Ectodermal cell (in vitro differentiated cells): ENCODE results near the gene IL23R.
"Not testable (repeated sequence)": the region's sequence is repeated elsewhere in the genome, so short reads cannot be mapped to it uniquely, and the experiment has no call there.

ENCODE experiments used
- H3K27ac ChIP-seq: 2 replicates; pipeline ENCODE4 v1.7.0; 2013; ENCODE audit warnings: mild to moderate bottlenecking, low read depth, low read length; ENCODE audit not compliant: insufficient read depth, poor library complexity, severe bottlenecking
- H3K27me3 ChIP-seq: 2 replicates; pipeline ENCODE4 v1.7.0; 2013; ENCODE audit warnings: mild to moderate bottlenecking, low read length; ENCODE audit not compliant: insufficient read depth, control insufficient read depth, poor library complexity, severe bottlenecking
- H3K36me3 ChIP-seq: one replicate; pipeline ENCODE4 v1.7.0; 2013; ENCODE audit warnings: low read length; ENCODE audit not compliant: control insufficient read depth, insufficient read depth
- H3K4me1 ChIP-seq: one replicate; pipeline ENCODE4 v1.7.0; 2013; ENCODE audit warnings: low read length; ENCODE audit not compliant: control insufficient read depth, insufficient read depth
- H3K4me3 ChIP-seq: 2 replicates; pipeline ENCODE4 v1.7.0; 2013; ENCODE audit warnings: low read depth, low read length, control low read depth; ENCODE audit not compliant: insufficient read depth
- H3K9me3 ChIP-seq: 2 replicates; pipeline ENCODE4 v1.7.0; 2013; ENCODE audit warnings: mild to moderate bottlenecking, low read length, moderate library complexity; ENCODE audit not compliant: control insufficient read depth
- WGBS, 2 experiments: methylation state at CpG; one replicate each; pipeline ENCODE4 v1.1.7; 2013; ENCODE audit warnings: missing lambda C conversion rate in 2 of 2; 5-methylcytosine and 5-hydroxymethylcytosine counted together

IL23R gene

DNA sequence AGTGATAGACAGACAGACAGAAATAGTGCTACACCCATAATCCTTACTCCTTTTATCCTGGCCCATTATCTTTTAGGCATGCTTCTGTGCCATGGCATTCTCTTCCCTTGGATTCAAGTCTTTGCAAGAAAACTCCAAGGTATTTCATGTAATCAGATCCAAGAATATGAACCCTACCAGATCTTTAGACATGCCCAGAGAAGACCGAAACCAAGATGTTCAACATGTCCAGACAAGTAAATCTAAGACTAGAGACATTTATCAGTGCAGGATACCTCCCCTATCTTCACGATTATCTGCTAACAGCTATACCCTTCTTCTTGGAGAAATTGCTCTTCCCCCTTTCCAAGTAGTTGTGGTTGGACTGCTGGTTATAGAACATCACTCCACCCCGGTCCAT, 19.7 kb upstream of the IL23R start:
- WGBS, 2 experiments = 91 to 96% methylated on average over 3 of the region's 3 CpGs
- Histone ChIP-seq H3K27me3 (no peaks in the 10 kb centered on the region), H3K4me3 (no peak overlapping the region)

DNA sequence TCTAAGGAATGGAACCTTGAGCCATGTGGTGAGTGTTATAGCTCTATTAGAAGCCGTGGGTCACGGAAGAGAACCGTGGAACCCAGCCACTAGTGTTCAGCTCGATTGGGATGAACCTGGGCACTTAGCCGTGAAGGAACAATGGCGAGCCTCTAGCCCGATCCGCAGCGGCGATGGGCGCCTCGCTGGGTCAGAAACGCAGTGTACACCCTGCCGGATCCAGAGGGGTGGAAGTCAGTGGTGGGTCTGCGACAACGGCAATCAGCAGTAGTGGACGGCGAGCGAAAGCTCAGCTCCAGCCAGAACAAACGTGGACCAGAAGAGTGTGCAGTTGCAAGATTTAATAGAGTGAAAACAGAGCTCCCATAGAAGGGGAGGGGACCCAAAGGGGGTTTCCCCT, 18.3 kb upstream of the IL23R start:
- WGBS, 2 experiments = 95 to 97% methylated on average over 20 of the region's 20 CpGs

More for the DNA sequence above, 19.7 kb upstream of the IL23R start:
- no peaks in the 10 kb centered on the region for H3K36me3 ChIP-seq
- H3K4me1 ChIP-seq = no peaks in the 10 kb centered on the region
- no peaks in the 10 kb centered on the region for H3K9me3 ChIP-seq
- no peak overlapping the region for H3K27ac ChIP-seq

DNA sequence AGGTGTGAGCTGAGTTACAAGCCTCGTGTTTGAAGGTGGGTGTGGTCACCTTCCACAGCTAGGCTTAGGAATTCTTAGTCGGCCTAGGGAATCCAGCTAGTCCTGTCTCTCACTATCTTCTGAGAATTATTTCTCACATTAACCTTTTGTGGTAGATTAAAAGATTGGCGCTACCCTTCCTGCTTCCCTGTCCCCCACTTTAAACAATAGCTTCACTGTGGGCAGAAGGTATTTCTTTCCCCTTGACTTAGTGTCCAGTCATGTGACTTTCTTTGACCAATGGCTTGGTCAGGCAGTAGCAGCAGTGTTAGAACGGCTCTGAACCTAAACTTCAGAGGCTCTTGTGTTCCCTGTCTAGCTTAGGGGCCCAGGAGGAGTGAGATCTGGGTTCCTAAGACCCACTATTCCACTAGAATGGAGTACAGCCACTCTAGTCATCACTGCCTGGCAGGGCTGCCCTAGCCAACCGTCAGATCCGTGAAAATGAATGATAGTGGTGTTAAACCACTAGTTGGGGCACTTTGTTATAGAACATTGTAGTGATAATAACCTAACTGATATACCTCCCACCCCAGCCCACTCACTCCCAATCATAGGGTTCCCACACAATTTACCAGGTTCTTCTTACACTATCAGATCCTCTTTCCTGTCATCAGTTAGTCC, 17.6 kb upstream of the IL23R start:
- Histone ChIP-seq H3K4me1 (no peaks in the 10 kb centered on the region), H3K27me3 (no peaks in the 10 kb centered on the region), H3K27ac (no peak overlapping the region), H3K9me3 (no peaks in the 10 kb centered on the region), H3K36me3 (no peaks in the 10 kb centered on the region), H3K4me3 (no peak overlapping the region)
- WGBS, 2 experiments = 70 to 72% methylated on average over 5 to 6 of the region's 6 CpGs

More for the DNA sequence above, 18.3 kb upstream of the IL23R start:
- H3K4me1 ChIP-seq, H3K4me3 ChIP-seq, H3K27me3 ChIP-seq, H3K36me3 ChIP-seq, H3K27ac ChIP-seq, H3K9me3 ChIP-seq: not testable (repeated sequence)

DNA sequence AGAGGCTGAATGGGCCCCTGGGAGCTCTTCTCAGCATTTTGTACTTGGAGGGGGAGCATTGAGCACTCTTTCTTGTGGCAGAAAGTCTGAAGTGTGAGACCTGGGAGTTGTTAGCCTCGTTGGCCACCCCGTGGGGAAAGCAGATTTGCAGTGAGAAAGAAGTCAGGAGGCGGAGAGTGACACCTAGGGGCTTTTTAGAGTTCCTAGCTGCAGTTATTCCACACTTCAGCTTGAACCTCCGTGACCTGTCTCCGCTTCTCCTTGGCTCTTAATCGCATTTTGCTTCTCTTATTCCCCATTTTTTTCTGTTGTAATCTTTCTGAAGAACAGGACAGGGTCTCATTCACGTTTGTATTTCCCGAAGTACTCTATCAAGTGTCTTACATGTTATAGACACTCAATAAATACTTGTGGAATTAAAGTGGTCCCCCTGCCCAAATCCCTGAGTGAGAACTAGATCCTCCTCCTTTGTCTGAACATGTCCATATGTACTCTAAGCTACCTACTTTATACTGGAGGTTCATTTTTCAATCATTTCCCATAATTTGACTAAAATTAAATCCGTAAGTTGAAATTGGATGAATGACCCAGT, 17.0 kb upstream of the IL23R start:
- 12 to 23% methylated on average over 7 to 9 of the region's 9 CpGs for WGBS, 2 experiments

DNA sequence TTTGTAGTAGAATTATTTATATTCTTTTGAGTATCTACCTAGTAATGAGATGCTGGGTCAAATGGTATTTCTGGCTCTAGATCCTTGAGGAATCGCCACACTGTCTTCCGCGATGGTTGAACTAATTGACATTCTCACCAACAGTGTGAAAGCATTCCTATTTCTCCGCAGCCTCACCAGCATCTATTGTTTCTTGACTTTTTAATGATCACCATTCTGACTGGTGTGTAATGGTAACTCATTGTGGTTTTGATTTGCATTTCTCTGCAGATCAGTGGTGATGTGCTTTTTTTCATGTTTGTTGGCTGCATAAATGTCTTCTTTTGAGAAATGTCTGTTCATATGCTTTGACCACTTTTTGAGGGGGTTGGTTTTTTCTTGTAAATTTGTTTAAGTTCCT, 15.3 kb upstream of the IL23R start:
- Histone ChIP-seq H3K9me3 (no peaks in the 10 kb centered on the region), H3K4me3 (no peak overlapping the region), H3K27me3 (no peaks in the 10 kb centered on the region), H3K4me1 (no peaks in the 10 kb centered on the region), H3K27ac (no peak overlapping the region), H3K36me3 (no peaks in the 10 kb centered on the region)
- WGBS, 2 experiments = 92 to 94% methylated on average over 4 of the region's 4 CpGs

More for the DNA sequence above, 17.0 kb upstream of the IL23R start:
- no peak overlapping the region for H3K4me3 ChIP-seq
- no peak overlapping the region for H3K27ac ChIP-seq
- H3K36me3 ChIP-seq = no peaks in the 10 kb centered on the region
- no peaks in the 10 kb centered on the region for H3K4me1 ChIP-seq
- no peaks in the 10 kb centered on the region for H3K27me3 ChIP-seq
- H3K9me3 ChIP-seq = no peaks in the 10 kb centered on the region

DNA sequence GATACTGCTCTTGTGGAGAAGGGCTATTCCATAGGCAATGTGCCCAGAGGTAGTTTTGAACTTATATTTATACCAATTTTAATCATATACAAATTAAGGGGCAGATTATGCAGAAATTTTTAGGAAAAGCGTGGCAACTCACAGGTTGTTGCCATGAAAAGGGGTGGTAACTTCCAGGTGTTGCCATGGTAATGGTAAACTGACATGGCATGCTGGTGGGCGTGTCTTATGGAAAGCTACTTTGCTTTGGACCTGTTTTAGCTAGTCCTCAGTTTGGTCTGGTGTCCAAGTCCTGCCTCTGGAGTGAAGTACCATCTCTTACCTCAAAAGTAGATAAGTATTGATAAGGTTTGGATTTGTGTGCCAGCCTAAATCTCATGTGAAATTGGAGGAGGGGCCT, 7.9 kb upstream of the IL23R start:
- Histone ChIP-seq H3K27me3 (no peaks in the 10 kb centered on the region), H3K4me3 (no peak overlapping the region), H3K27ac (no peak overlapping the region), H3K9me3 (no peaks in the 10 kb centered on the region), H3K4me1 (no peaks in the 10 kb centered on the region), H3K36me3 (no peaks in the 10 kb centered on the region)
- 84 to 87% methylated on average over 2 of the region's 2 CpGs for WGBS, 2 experiments

DNA sequence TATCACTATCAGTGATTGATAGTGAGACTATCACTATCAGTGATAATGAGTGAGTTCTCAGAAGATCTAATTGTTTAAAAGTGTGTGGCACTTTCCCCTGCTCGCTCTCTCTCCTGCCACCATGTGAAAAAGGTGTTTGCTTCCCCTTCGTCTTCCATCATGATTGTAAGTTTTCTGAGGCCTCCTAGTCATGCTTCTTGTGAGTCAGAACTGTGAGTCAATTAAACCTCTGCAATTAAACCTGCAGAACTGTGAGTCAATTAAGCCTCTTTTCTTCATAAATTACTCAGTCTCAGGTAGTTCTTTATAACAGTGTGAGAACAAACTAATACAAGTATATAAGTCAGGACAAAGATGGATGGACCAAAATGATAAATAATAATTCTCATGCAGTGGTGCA, 7.0 kb upstream of the IL23R start:
- no peaks in the 10 kb centered on the region for H3K9me3 ChIP-seq
- no peaks in the 10 kb centered on the region for H3K36me3 ChIP-seq
- 80 to 86% methylated on average over 2 of the region's 2 CpGs for WGBS, 2 experiments
- no peak overlapping the region for H3K27ac ChIP-seq
- H3K4me1 ChIP-seq = no peaks in the 10 kb centered on the region
- no peaks in the 10 kb centered on the region for H3K27me3 ChIP-seq
- no peak overlapping the region for H3K4me3 ChIP-seq

DNA sequence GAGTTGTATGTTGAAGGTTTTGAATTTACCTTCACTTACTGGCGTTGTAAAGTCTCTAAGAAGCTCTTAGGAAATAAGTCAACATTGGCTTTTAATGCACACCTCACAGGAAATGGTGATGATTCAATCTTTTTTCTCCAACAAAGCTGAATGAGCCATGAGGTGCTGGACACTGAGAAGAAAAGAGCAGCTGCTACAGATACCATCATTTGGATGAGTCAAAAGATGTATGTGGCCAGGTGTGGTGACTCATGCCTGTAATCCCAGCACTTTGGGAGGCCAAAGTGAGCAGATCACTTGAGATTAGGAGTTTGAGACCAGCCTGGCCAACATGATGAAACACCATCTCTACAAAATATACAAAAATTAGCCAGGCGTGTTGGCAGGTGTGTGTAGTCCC, 3.3 kb upstream of the IL23R start:
- Histone ChIP-seq H3K9me3 (no peaks in the 10 kb centered on the region), H3K4me1 (no peaks in the 10 kb centered on the region), H3K27me3 (no peaks in the 10 kb centered on the region), H3K4me3 (no peak overlapping the region), H3K27ac (no peak overlapping the region), H3K36me3 (no peaks in the 10 kb centered on the region)
- WGBS, 2 experiments = 86 to 95% methylated on average over 2 of the region's 2 CpGs

DNA sequence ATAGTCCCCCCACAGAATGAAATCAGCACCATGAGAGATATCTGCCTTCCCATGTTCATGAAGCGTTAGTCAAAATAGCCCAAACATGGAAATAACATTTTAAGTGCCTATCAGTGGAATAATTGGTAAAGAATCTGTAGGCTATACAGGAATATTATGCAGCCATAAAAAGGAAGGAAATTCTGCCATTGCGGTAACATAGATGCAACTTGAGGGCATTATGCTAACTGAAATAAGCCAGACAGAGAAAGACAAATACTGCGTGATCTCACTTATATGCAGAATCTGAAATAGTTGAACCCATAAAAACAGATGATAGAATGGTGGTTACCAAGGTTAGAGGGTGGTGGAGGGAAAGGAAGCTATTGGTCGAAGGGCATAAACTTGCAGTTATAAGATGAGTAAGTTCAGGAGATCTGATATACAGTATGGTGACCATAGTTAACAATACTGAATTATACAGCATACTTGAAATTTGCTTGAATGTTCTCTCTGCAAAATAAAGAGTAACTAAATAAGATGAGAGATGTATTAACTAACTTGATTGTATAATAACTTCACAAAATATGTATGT, 699 bp upstream of the IL23R start:
- H3K27me3 ChIP-seq = no peaks in the 10 kb centered on the region
- WGBS, 2 experiments = 95% methylated on average over 4 of the region's 4 CpGs

DNA sequence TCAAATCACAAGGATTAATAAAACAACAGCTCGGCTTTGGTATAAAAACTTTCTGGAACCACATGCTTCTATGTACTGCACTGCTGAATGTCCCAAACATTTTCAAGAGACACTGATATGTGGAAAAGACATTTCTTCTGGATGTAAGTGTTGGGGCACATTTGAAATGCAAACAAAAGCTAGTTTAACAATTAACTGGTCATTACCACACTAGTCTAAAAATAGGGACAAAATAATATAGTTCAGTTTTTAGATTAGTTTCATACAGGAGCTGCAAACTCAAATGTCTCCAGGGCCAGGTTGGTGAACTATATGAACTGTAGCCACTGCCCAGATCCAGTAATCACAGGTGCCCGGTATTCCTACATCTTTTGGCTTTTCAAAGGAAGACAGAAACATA, 3.2 kb downstream of the IL23R start:
- no peaks in the 10 kb centered on the region for H3K36me3 ChIP-seq
- 92 to 98% methylated on average over 1 to 2 of the region's 2 CpGs for WGBS, 2 experiments
- H3K9me3 ChIP-seq = no peaks in the 10 kb centered on the region
- H3K4me3 ChIP-seq = no peak overlapping the region
- no peaks in the 10 kb centered on the region for H3K4me1 ChIP-seq
- H3K27me3 ChIP-seq = no peaks in the 10 kb centered on the region
- no peak overlapping the region for H3K27ac ChIP-seq

More for the DNA sequence above, 699 bp upstream of the IL23R start:
- Histone ChIP-seq H3K27ac (no peak overlapping the region), H3K9me3 (no peaks in the 10 kb centered on the region), H3K36me3 (no peaks in the 10 kb centered on the region), H3K4me1 (no peaks in the 10 kb centered on the region), H3K4me3 (no peak overlapping the region)
